Suppressor macrophage (primary cell): ENCODE data around the gene GSTA1.
A peak's percentile ranks its signal among the peaks of the same experiment; 100 is the strongest.
"Not testable (repeated sequence)": the region's sequence is repeated elsewhere in the genome, so short reads cannot be mapped to it uniquely, and the experiment has no call there.

Experiments used
- DNase-seq, 4 experiments: peaks; one replicate each; pipeline ENCODE4 v3.0.0-alpha.2; 2020 to 2022
- total RNA-seq, 17 experiments: gene quantifications; one replicate each; lab custom pipeline; 2026; ENCODE audit warnings: mixed read lengths in 6 of 17, inconsistent platforms in 3 of 17; lab: John Stamatoyannopoulos, UW

GSTA1 gene
- total RNA-seq = 0 to 0.99 (median 0) reads per million in 17 experiments

DNA sequence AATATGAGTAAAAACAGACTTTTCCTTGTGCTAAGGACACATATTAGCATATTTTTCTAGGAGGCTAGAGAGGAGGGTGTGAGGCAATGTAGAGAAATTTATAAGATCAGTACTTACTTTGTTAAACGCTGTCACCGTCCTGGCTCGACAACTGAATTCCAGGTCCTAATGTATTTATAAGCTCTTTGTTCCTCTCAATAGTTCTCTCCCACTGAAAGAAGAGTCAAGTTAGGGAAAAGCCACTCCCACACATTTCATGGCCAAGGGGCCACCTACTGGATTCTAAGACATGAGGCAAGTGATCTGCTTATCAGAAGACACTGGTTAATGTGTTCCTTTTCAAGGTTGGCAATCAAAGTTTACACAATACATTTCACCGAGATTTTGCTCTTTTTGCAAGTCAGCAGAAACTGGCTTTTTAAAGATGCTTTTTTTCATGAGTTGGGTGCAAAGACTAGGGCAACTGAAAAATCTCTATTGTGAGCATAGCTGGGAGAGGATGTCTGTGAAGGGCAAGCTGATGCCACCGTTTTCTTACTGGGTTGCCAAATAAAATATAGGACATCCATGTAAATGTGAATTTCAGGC, at the start of gene GSTA1:
Gene GSTA1 (minus strand): TSS at position 149 of the 588 bp plus-strand sequence. CDS start 4,549 bp downstream, outside the sequence.
- not testable (repeated sequence) for DNase-seq

DNA sequence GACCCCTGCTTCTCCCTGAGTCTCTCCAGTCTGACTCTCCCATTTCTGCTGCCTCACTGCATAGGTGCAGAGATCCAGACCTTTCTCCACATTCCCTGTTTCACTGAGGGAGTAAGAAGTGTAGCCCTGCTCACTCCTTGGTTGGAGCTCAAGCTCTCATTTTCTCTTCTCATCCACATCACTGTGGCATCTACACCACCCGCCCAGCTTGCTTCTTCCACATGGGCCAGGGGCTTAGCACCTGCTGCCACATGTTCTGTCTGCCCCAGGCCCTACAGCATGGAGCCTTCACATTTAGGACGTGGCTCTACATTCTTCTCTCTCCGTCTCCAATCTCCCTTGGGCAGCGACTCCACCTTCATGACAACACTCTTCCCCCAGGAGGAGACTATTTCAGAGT, 45.5 kb upstream of the GSTA1 start:
- DNase-seq = no peak

GRCh38 chr6:52846002-52846401, 42.4 kb upstream of the GSTA1 start:
- no peak for DNase-seq

GRCh38 chr6:52843605-52844004, 40.0 kb upstream of the GSTA1 start:
- DNase-seq = no peak

DNA sequence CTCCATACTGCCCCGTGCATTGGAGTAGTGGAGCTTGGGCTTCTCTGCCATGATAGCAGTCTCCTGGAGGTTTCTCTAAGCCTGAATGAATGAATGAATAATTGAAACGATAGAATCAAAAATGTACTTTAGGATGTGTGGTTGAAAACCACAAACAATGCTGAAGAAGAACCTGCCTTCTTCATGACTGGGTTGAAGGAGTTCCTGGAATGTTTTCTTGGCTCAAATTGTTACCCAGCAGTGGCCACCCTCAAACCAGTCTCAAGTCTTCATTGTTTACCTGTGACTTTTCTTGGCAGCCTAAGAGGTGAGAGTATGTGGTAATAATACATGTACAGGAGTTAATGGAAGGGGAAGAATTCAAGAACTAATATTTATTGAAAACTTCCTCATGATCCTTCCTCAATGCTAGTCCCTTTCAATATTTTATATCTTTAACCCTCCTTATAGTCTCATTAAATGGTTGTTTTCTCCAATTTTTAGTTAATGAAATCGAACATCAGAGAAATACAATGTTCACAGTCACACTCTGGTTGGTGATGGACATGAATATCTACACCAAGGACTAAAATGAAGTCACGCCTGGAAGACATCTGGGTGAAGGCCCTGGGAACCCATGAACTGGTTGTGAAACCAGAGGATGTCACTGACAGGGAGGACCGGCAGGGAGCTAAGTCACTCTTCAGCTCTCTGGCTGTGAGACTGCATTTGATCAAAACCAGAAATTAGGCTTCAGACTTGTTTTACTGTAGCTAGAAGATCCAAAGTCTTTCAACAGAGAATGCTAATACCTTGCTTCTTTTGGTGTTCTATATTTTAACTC, 37.4 kb upstream of the GSTA1 start, which contains the start of gene GSTA5:
Gene GSTA5 (minus strand): TSS at position 51 of the 823 bp plus-strand sequence.
- no peak for DNase-seq

DNA sequence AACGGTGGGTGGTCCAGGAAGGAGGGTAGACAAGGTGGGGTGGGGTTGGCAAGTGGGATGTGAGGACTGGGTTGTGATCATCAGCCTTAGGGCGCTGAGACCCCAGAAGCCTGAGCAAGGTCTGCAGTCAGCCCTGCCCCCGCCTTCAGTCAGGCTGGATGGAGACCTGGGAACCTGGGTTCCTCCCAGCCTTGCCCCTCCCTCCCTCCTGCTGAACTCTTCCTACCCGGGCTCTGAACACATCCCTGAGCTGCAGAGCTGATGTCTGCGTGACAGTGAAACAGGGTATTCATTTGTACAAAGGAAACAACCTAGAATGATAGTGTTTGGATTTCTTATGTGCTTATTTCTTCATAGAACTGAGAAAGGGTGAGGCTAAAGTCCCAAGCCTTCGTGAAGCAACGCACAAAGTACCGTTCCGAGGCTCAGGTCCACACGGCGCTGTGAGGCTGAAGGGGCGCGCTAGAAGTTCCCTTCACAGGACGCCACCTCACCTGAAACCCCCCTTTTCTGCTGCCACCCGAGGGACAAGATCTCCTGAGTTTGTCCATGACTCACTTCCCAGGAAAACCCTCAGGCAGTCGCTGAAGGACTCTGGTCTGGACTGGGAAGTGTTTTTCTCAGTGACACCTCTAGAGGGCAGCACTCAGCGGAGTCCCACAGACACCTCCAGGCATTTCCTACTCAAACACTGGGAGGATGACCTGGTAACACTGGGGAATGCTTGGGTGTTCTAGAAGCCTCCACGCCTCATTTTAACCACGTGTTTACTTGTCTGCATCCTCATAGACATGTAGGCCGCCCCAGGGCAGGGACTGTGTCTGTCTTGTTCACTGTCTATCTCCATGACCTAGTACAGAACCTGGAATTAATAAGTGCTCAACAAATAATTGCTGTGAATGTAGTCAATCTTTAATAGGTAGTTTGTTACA, 35.8 kb upstream of the GSTA1 start:
- DNase-seq = peak; percentile 59 to 72 (median 64)

GRCh38 chr6:52834481-52834880, 30.9 kb upstream of the GSTA1 start:
- no peak for DNase-seq

GRCh38 chr6:52830869-52831268, 27.3 kb upstream of the GSTA1 start:
- not testable (repeated sequence) for DNase-seq

DNA sequence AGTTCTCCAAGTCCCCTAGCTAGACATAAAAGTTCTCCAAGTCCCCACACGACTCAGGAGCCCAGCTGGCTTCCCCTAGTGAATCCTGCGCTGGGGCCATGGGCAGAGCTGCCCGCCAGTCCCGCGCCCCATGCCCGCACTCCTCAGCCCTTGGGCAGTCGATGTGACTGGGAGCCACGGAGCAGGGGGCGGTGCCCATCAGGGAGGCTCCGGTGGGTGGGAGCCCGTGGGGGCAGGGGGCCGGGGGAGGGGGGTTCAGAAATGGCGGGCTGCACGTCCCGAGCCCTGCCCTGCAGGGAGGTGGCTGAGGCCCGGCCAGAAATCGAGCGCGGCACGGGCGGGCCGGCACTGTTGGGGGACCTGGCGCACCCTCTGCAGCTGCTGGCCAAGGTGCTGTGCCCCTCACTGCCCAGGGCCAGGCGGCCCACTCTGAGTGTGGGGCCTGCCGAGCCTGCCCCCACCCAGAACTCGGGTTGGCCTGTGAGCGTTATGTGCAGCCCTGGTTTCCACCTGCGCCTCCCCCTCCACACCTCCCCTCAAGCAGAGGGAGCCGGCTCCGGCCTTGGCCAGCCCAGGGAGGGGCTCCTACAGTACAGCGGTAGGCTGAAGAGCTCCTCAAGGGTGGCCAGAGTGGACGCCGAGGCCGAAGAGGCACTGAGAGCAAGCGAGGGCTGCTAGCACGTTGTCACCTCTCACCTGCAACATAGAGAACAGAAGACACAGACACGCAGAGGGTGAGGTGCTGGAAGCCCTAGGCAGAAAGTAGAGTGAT, 25.6 kb upstream of the GSTA1 start:
- no peak for DNase-seq

GRCh38 chr6:52828621-52829020, 25.0 kb upstream of the GSTA1 start:
- not testable (repeated sequence) for DNase-seq

DNA sequence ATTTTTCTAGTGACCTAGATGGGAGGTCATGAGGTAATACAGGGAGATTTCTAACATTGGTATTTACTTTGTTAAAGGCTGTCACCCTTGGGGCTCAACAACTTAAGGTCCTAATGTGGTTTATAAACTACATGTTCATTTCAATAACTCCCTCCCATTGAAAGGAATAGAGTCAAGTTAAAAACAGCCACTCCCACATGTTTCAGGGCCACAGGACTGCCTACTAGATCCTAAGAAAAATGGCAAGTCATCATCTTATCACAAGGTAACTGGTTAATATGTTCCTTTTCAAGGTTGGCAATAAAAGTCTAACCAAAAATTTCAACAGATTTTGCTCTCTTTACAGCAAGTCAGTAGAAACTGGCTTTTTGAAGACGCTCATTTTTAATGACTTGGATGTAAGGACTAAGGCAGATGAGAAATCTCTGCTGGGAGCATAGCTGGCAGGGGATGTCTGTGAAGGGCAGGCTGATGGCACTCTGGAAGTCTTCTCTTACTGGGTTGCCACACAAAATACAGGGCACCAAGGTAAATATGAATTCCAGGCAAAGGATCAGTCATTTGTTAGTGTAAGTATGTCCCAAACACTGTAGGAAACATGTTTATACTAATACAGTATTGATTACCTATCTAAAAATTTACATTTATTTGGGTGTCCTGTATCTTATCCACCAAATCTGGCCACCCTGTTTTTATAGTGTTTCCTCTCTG, 23.6 kb upstream of the GSTA1 start:
- not testable (repeated sequence) for DNase-seq

DNA sequence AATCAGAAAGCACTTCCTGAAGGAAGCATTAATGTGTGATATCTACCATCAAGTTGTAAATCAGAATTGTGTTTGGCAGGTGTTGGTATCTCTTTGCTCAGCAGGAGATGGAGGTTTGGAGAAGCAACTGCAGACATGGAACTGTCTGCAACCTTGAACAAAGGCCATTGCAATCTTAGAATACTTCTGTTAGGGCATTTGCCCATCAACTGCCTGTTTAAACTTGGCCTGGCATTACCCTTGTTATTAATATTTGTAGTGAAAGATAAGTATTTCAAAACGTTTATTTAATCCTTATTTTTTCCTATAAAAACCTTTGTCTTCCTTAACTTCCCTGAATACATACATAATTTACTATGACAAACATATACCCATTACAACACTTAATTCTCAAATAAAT, 22.9 kb upstream of the GSTA1 start:
- DNase-seq = no peak

- not testable (repeated sequence) for DNase-seq
Measured at GRCh38 chr6:52825900-52826459, 22.4 kb upstream of the GSTA1 start.

DNA sequence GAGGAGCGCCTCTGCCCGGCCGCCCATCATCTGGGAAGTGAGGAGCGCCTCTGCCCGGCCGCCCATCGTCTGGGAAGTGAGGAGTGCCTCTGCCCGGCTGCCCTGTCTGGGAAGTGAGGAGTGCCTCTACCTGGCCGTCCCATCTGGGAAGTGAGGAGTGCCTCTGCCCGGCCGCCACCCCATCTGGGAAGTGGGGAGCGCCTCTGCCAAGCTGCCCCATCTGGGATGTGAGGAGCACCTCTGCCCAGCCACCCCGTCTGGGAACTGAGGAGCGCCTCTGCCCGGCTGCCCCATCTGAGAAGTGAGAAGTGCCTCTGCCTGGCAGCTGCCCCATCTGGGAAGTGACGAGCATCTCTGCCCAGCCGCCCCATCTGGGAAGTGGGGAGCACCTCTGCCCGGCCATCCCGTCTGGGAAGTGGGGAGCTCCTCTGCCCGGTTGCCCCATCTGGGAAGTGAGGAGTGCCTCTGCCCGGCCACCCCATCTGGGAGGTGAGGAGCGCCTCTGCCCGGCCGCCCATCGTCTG, 21.7 kb upstream of the GSTA1 start:
- not testable (repeated sequence) for DNase-seq

- DNase-seq = no peak
Measured at GRCh38 chr6:52821842-52822241, 18.2 kb upstream of the GSTA1 start.

DNA sequence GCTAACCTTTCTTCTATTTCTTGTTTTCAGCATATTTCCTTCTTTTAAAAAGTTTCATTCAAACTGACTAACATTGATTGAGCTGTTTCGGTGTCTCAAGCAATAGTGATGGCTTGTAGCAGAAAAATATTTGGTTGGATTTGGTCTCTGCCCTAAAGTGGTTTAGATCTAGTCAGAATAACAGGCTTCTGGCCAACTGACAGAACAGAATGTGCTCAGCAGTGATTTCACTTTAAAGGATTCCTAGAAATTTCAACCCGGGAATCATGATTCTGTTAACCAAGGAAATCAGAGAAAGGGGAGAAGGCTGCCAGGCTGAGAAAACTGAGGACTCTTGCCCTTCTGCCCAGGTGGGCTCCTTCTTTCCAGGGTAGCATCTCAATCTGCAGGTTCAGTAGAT, 16.6 kb upstream of the GSTA1 start:
- no peak for DNase-seq

DNA sequence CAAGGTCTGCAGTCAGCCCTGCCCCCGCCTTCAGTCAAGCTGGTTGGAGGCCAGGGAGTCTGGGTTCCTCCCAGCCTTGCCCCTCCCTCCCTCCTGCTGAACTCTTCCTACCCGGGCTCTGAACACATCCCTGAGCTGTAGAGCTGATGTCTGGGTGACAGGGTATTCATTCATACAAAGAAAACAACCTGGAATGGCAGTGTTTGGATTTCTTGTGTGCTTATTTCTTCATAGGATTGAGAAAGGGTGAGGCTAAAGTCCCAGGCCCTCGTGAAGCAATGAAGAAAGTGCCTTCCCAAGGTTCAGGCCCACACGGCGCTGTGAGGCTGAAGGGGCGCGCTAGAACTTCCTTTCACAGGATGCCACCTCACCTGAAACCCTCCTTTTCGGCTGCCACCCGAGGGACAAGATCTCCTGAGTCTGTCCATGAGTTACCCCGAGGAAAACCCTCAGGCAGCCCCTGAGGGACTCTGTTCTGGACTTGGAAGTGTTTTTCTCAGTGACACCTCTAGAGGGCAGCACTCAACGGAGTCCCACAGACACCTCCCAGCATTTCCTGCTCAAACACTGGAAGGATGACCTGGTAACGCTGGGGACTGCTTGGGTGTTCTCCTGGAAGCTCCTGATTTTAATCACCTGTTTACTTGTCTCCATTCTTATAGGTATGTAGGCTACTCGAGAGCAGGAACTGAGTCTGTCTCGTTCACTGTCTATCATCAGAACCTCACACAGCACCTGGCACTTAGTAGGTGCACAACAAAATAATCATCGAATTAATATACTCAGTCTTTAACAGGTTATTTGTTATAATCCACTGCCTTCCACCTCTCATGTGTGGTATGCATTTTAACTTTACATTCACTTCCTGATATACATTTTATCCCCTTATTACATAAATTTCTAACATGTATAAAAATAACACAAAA, 11.8 kb upstream of the GSTA1 start:
- peak; percentile 46 to 56 (median 50) for DNase-seq

- DNase-seq = not testable (repeated sequence)
Measured at GRCh38 chr6:52814545-52814944, 10.9 kb upstream of the GSTA1 start.

- not testable (repeated sequence) for DNase-seq
Measured at GRCh38 chr6:52809777-52810176, 6.2 kb upstream of the GSTA1 start.

GRCh38 chr6:52808660-52809059, 5.0 kb upstream of the GSTA1 start:
- no peak for DNase-seq
